Kidney (tissue), 14 donors: Measurements from ENCODE around the gene CDH13. TPM values are rescaled to one million over a fixed set of nuclear protein-coding genes. Genes with fewer than 3 reads are reported as not detected.
A peak's percentile ranks its signal among the peaks of the same experiment; 100 is the strongest.

Experiments
- DNase-seq, 5 donors: peaks; one replicate each; pipeline ENCODE4 v3.0.0-alpha.2; 2013 to 2020
- FAIRE-seq: peaks from 2 replicates; lab custom pipeline; 2012; peaks lifted over from hg19 to GRCh38; lab: Jason Lieb, UNC
- H3K27ac ChIP-seq, 2 donors: one replicate each; pipeline ENCODE4 v1.7.0; 2013; ENCODE audit warnings: low read depth in 2 of 2, low read length in 2 of 2, inconsistent platforms in 1 of 2
- H3K27me3 ChIP-seq: one replicate; pipeline ENCODE4 v1.7.1; 2013; ENCODE audit warnings: low read length, inconsistent platforms; ENCODE audit not compliant: control insufficient read depth, insufficient read depth
- H3K36me3 ChIP-seq, 3 donors: one replicate each; pipeline versions ENCODE4 v1.7.0 to v1.7.1; 2013; ENCODE audit warnings: low read length in 3 of 3, control low read depth in 1 of 3, inconsistent platforms in 1 of 3; ENCODE audit not compliant: insufficient read depth in 3 of 3, control insufficient read depth in 2 of 3
- H3K4me1 ChIP-seq, 3 donors: one replicate each; pipeline versions ENCODE4 v1.7.0 to v1.7.1; 2013; ENCODE audit warnings: low read length in 3 of 3, inconsistent platforms in 1 of 3, low read depth in 1 of 3; ENCODE audit not compliant: control insufficient read depth in 2 of 3, insufficient read depth in 2 of 3
- H3K4me3 ChIP-seq, 3 donors: one replicate each; pipeline versions ENCODE4 v1.7.0 to v1.8.1; 2013; ENCODE audit warnings: low read length in 3 of 3, control low read depth in 1 of 3, inconsistent platforms in 1 of 3
- H3K9ac ChIP-seq, 3 donors: one replicate each; pipeline versions ENCODE4 v1.7.0 to v1.7.1; 2013; ENCODE audit warnings: low read length in 3 of 3, control low read depth in 1 of 3, inconsistent platforms in 1 of 3
- H3K9me3 ChIP-seq, 3 donors: one replicate each; pipeline versions ENCODE4 v1.7.0 to v1.7.1; 2013; ENCODE audit warnings: low read length in 3 of 3, control low read depth in 1 of 3, inconsistent platforms in 1 of 3; ENCODE audit not compliant: control insufficient read depth in 2 of 3, insufficient read depth in 1 of 3
- CTCF ChIP-seq: IDR thresholded peaks from 3 replicates; pipeline ENCODE4 v1.5.1; 2012; ENCODE audit warnings: mild to moderate bottlenecking, moderate library complexity, borderline replicate concordance; ENCODE audit not compliant: insufficient read depth; ENCODE audit errors: extremely low read depth
- intact Hi-C: fragments of 100-400 bp; cut with DNase I; formaldehyde crosslinking; loops from one replicate; pipeline ENCODE4 v1.11.1; 2022
- polyA plus RNA-seq: library from polyadenylated mRNA; stranded (reverse); fragments of 350-450 nt; fragmentation: Illumina TruSeq; extraction: RNeasy Lipid Tissue Mini Kit (QIAGEN cat#74804); gene quantifications from one replicate; pipeline ENCODE4 v1.2.3, GENCODE V29; 2014; ENCODE audit warnings: low read depth, low replicate concordance; ENCODE audit not compliant: insufficient read depth
- total RNA-seq: library from RNA; stranded (reverse); fragmentation: NEBNext Ultra II Directional; extraction: Animal tissue kit (Norgen Biotek cat#: 25700); gene quantifications from one replicate; pipeline ENCODE4 v1.2.1, GENCODE V29; 2021
- donor health status: control.
- donor health status: control.
- donor health status: control.
- donor health status: control.
- donor health status: control.
- donor health status: DM: yes; HTN: yes; CAD: no.
- donor health status: Normal renal cell carcinoma (clear cell type).

The CDH13 gene
- total and polyA plus RNA-seq, 2 donors from 2014 or later: 4.8 to 13.8 TPM

- no peak overlapping the region for H3K9ac ChIP-seq
- no peak overlapping the region for H3K4me3 ChIP-seq
- intact Hi-C loops: no loop called here
- TF ChIP-seq CTCF: no peak
- no peaks in the 10 kb centered on the region for H3K27me3 ChIP-seq
- DNase-seq: no peak
- H3K36me3 ChIP-seq: no peaks in the 10 kb centered on the region
- no peak for FAIRE-seq
- H3K4me1 ChIP-seq: no peaks in the 10 kb centered on the region
- no peak overlapping the region for H3K27ac ChIP-seq
- H3K9me3 ChIP-seq: no peaks in the 10 kb centered on the region
These were observed 905.9 kb downstream of the CDH13 start for GRCh38 chr16:83532634-83533033.

GRCh38 chr16:83533193-83533592, 906.4 kb downstream of the CDH13 start:
- no peaks in the 10 kb centered on the region for H3K27me3 ChIP-seq
- DNase-seq: peak in 2 of 5 donors; percentile 0 to 3
- no peak for TF ChIP-seq CTCF
- H3K9me3 ChIP-seq: no peaks in the 10 kb centered on the region
- intact Hi-C loops: no loop called here
- H3K4me3 ChIP-seq: no peak overlapping the region
- no peak for FAIRE-seq
- no peak overlapping the region for H3K27ac ChIP-seq
- no peaks in the 10 kb centered on the region for H3K4me1 ChIP-seq
- no peak overlapping the region for H3K9ac ChIP-seq
- H3K36me3 ChIP-seq: no peaks in the 10 kb centered on the region

GRCh38 chr16:83538707-83539106, 911.9 kb downstream of the CDH13 start:
- H3K4me3 ChIP-seq: no peak overlapping the region
- no peak overlapping the region for H3K9ac ChIP-seq
- DNase-seq (no peak), FAIRE-seq (no peak)
- H3K9me3 ChIP-seq: no peaks in the 10 kb centered on the region
- intact Hi-C loops: no loop called here
- H3K36me3 ChIP-seq: no peaks in the 10 kb centered on the region
- TF ChIP-seq CTCF: no peak
- H3K27me3 ChIP-seq: no peaks in the 10 kb centered on the region
- no peaks in the 10 kb centered on the region for H3K4me1 ChIP-seq
- H3K27ac ChIP-seq: no peak overlapping the region
